Rectal smooth muscle tissue (tissue), 1 donor: ENCODE results near the gene CALM3.
A peak's percentile ranks its signal among the peaks of the same experiment; 100 is the strongest.

ENCODE experiments used
- H3K27ac ChIP-seq: one replicate; pipeline ENCODE4 v1.7.0; 2013; ENCODE audit warnings: low read depth, low read length, inconsistent platforms
- H3K27me3 ChIP-seq: one replicate; pipeline ENCODE4 v1.7.0; 2013; ENCODE audit warnings: low read length; ENCODE audit not compliant: control insufficient read depth, insufficient read depth
- H3K36me3 ChIP-seq: one replicate; pipeline ENCODE4 v1.7.0; 2013; ENCODE audit warnings: low read length; ENCODE audit not compliant: control insufficient read depth, insufficient read depth
- H3K4me1 ChIP-seq: one replicate; pipeline ENCODE4 v1.7.0; 2013; ENCODE audit warnings: low read length; ENCODE audit not compliant: control insufficient read depth, insufficient read depth
- H3K4me3 ChIP-seq: one replicate; pipeline ENCODE4 v1.7.0; 2013; ENCODE audit warnings: low read length
- H3K9ac ChIP-seq: one replicate; pipeline ENCODE4 v1.7.0; 2013; ENCODE audit warnings: low read length

The CALM3 gene

DNA sequence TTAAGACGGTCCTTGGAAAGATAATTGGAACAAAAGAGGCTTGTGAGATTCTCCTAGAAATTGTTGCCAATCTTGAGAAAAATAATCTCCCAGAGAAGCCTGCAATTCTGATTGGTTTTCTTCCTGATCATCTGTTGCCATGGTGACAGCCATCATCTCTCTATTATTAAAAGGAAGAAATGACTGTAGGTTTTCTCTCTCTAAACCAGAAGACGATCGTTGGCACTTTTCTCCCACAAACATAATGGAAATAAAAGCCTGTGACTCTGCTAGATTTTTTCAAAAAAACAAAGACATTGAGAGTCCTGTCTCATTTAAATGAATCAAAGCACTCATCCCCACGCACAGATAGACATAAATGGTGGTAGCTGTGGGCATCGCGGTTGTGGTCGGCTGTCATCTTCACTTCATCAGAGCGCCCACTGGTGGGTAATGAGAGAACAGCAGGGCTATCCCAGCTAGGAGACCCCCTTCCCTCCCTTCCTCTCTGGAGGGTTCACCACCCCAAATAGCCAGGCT lies 21.7 kb upstream of the CALM3 start:
- Histone ChIP-seq H3K27me3 (no peaks in the 10 kb centered on the region), H3K4me1 (no peaks in the 10 kb centered on the region), H3K4me3 (no peak overlapping the region), H3K36me3 (no peaks in the 10 kb centered on the region), H3K9ac (no peak overlapping the region), H3K27ac (no peak overlapping the region)

DNA sequence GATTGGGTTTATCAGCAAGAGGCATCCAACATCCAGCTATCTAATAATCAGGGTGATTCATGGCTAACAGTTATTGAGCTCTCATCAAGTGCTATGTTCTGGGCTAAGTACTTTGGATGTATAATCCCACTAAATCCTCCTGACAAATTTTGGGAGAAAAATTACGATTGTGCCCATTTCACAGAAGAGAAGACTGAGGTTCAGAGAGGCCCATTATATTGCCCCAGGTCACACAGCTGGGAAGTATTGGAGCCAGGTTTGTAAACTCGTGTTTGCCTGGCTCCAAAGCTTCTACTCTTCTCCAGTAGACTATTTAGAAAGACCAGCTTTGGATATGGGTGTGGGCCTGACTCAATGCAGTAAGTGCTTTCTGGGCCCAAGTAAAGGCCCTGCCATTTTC lies 20.9 kb upstream of the CALM3 start:
- H3K4me3 ChIP-seq: no peak overlapping the region
- H3K36me3 ChIP-seq: no peaks in the 10 kb centered on the region
- no peaks in the 10 kb centered on the region for H3K27me3 ChIP-seq
- H3K27ac ChIP-seq: no peak overlapping the region
- no peak overlapping the region for H3K9ac ChIP-seq
- H3K4me1 ChIP-seq: no peaks in the 10 kb centered on the region

DNA sequence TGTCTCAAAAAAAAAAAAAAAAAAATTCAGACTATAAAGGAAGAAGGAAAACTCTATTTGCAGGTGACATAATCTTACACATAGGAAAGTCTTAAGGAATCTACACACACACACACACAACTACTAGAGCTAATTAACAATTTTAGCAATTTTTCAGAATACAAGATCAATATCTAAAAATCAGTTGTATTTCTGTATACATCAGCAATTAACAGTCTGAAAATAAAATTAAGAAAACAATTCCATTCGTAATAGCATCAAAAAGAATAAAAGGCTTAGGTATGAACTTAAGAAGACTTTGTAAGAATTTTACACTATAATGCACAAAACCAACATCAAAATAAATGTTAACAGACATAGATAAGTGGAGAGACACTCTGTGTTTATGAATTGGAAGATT lies 15.6 kb upstream of the CALM3 start:
- no peak overlapping the region for H3K9ac ChIP-seq
- H3K27ac ChIP-seq: no peak overlapping the region
- H3K4me3 ChIP-seq: no peak overlapping the region
- H3K4me1 ChIP-seq: no peaks in the 10 kb centered on the region
- no peaks in the 10 kb centered on the region for H3K36me3 ChIP-seq
- H3K27me3 ChIP-seq: no peaks in the 10 kb centered on the region

DNA sequence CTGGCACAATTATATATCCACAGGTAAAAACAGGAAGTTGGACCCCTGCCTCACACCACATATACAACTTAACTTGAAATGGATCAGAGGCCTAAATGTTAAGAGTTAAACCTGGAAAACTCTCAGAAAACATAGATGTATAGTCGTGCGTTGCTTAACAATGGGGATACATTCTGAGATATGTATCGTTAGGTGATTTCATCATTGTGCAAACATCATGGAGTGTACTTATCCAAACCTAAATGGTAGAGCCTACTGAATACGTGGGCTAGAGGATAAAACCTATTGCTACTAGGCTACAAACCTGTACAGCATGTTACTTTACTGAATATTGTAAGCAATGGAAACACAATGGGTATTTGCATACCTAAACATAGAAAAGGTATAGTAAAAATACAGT lies 14.8 kb upstream of the CALM3 start:
- Histone ChIP-seq H3K4me1 (no peaks in the 10 kb centered on the region), H3K27ac (no peak overlapping the region), H3K27me3 (no peaks in the 10 kb centered on the region), H3K9ac (no peak overlapping the region), H3K36me3 (no peaks in the 10 kb centered on the region), H3K4me3 (no peak overlapping the region)

DNA sequence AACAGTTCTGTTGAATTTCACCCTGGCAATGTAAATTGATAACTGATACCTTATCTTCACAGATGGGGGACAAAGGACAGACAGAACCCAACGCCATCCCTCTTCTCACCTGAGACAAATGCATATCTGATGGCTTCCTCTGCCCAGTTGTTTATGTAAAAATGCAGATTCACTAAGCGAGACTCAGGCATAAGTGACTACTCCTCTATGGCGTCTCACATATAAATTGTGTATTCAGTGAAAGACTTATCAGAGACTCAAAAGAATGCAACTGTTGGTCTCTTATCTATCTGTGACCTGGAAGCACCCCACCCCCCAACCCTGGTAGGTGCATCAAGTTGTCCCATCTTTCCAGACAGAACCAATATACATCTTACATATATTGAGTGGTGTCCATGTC lies 13.3 kb upstream of the CALM3 start:
- no peak overlapping the region for H3K4me3 ChIP-seq
- H3K36me3 ChIP-seq: no peaks in the 10 kb centered on the region
- no peak overlapping the region for H3K27ac ChIP-seq
- H3K9ac ChIP-seq: no peak overlapping the region
- H3K27me3 ChIP-seq: no peaks in the 10 kb centered on the region
- H3K4me1 ChIP-seq: no peaks in the 10 kb centered on the region

DNA sequence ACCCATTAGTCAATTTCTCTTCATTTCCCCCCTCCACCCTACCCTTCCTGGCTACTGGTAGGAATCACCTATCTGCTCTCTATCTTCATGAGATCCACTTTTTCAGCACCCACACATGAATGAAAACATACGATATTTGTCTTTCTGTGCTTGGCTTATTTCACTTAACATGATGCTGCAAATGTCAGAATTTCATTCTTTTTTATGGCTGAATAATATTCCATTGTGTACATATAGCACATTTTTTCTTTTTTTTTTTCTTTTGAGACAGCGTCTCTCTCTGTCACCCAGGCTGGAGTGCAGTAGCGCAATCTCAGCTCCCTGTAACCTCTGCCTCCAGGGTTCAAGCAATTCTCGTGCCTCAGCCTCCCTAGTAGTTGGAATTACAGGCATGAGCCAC lies 9.9 kb upstream of the CALM3 start:
- no peak overlapping the region for H3K9ac ChIP-seq
- H3K27me3 ChIP-seq: no peaks in the 10 kb centered on the region
- H3K4me1 ChIP-seq: no peaks in the 10 kb centered on the region
- H3K36me3 ChIP-seq: no peaks in the 10 kb centered on the region
- no peak overlapping the region for H3K4me3 ChIP-seq
- no peak overlapping the region for H3K27ac ChIP-seq

DNA sequence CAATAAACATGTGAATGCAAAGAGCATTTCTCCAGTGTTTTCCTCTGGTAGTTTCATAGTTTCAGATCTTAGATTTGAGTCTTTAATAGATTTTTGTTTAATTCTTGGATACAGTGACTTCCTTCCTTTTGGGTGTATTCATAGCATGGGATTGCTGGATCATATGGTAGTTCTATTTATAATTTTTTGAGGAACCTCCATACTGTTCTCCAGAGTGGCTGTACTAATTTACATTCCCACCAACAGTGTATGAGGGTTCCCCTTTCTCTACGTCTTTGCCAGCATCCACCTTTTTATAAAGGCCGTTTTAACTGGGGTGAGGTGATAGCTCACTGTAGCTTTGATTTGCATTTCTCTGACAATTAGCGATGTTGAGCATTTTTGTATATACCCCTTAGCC lies 9.3 kb upstream of the CALM3 start:
- Histone ChIP-seq H3K36me3 (no peaks in the 10 kb centered on the region), H3K4me1 (no peaks in the 10 kb centered on the region), H3K4me3 (no peak overlapping the region), H3K27ac (no peak overlapping the region), H3K27me3 (no peaks in the 10 kb centered on the region), H3K9ac (no peak overlapping the region)

DNA sequence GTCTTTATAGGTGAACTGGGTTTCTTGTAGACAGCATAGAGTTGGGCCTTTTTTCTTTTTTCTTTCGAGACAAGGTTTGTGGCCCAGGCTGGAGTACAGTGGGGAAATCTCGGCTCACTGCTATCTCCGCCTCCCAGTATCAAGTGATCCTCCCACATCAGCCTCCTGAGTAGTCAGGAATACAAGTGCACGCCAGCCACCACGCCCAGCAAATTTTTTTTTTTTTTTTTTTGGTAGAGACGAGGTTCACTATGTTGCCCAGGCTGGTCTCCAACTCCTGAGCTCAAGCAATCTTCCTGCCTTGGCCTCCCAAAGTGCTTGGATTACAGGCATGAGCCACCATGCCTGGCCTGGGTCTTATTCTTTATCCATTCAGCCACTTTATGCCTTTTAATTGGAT lies 5.1 kb upstream of the CALM3 start:
- H3K9ac ChIP-seq: no peak overlapping the region
- no peak overlapping the region for H3K4me3 ChIP-seq
- no peaks in the 10 kb centered on the region for H3K27me3 ChIP-seq
- no peak overlapping the region for H3K27ac ChIP-seq
- no peaks in the 10 kb centered on the region for H3K36me3 ChIP-seq
- H3K4me1 ChIP-seq: peaks cover 3% of the 10 kb centered on the region

DNA sequence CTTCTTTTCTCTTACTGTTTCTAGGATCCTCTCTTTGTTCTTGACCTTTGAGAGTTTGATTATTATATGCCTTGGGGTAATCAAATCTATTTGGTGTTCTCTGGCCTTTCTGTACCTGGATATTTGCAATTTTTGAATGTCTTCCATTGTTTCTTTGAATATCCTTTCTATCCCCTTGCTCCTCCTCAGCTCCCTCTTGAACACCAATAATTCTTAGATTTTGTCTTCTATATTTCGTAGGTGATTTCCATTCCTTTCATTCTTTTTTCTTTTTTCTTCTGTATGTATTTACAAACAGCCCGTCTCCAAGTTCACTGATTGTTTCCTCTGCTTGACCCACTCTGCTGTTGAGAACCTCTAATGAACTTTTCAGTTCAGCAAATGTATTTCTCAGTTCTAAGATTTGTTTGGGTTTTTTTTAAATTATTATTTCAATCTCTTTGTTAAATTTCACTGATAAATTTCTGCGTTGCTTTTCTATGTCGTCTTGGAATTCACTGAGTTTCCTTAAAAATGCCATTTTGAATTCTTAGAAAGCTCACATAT lies 2.7 kb upstream of the CALM3 start:
- no peaks in the 10 kb centered on the region for H3K27me3 ChIP-seq
- no peak overlapping the region for H3K4me3 ChIP-seq
- no peaks in the 10 kb centered on the region for H3K36me3 ChIP-seq

DNA sequence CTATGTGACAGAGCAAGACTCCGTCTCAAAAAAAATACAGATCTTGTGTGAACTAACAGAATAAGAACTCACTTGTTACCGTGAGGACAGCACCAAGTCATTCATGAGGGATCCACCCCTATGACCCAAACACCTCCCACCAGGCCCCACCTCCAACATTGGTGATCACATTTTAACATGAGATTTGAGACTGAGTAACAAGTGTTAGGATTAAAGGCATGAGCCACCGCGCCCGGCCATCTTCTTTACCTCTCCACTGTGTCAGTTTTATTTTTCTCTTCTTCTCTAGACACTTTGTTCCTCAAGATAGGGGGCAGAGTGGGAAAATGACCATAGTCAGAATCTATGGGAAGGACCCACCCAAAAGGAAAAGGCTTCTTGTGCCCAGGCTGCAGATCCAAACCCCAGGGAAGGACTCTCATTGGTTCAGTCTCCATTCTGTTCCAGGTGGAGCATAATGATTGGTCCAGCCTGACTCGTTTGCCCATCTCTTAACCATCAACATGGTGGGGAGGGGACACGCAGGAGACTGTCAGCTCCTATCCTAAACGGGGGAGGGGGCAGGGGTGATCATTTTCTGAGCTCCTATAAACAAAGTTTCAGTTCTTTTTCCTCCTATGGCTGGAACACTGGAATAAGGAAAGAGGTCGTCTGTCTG lies 1.3 kb upstream of the CALM3 start:
- Histone ChIP-seq H3K4me1 (peaks cover 19% of the 10 kb centered on the region), H3K27ac (peak overlapping the region; percentile 100), H3K4me3 (peak overlapping the region; percentile 96), H3K36me3 (no peaks in the 10 kb centered on the region), H3K27me3 (no peaks in the 10 kb centered on the region), H3K9ac (peak overlapping the region; percentile 100)

More for the DNA sequence above, 2.7 kb upstream of the CALM3 start:
- Histone ChIP-seq H3K4me1 (peaks cover 11% of the 10 kb centered on the region), H3K27ac (no peak overlapping the region), H3K9ac (no peak overlapping the region)

DNA sequence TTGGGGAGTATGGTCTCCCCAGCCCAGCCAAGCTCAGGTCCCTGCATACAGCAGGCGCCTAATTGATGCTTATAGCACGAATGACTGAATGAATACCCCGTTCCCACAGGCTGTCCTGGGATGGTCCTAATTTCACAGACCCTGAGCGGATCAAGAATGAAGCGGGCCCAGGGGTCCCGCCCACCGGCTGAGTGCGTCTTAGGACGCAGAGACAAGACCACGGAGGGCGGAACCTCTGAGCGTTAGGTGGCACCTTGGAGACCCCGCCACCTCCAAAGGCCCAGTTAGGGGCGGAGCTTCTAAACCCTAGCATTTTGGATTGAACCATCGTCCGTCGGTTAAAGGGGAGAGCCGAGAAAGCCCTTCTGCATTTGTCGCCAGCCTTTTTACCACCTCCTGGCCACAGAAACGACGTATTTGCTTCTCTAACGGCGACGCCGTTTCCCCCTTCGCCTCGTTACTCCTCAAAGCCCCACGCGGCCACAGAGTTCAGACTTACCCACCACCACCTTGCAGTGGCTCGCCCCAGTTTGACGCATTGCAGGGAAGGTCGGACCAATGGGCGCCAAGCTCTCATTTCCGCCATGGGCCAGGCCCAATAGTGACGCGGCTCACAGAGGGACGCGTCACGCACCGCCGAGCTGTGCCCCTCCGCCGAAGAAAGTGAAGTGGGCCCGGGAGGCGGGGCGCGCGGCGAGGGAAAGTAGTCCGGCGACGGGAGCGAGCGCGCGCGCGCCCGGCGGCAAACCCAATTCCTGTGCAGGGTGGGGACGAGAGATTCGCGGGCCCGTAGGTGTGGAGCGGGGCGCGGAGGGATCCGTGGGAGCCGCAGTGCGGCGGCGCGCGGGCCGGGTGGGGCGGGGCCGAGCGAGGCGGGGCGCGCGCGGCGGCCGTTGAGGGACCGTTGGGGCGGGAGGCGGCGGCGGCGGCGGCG lies 479 bp upstream of the CALM3 start:
- Histone ChIP-seq H3K36me3 (peaks cover under 1% of the 10 kb centered on the region), H3K4me3 (peak overlapping the region; percentile 96), H3K9ac (peak overlapping the region; percentile 100), H3K4me1 (peaks cover 25% of the 10 kb centered on the region), H3K27me3 (no peaks in the 10 kb centered on the region), H3K27ac (peak overlapping the region; percentile 100)

DNA sequence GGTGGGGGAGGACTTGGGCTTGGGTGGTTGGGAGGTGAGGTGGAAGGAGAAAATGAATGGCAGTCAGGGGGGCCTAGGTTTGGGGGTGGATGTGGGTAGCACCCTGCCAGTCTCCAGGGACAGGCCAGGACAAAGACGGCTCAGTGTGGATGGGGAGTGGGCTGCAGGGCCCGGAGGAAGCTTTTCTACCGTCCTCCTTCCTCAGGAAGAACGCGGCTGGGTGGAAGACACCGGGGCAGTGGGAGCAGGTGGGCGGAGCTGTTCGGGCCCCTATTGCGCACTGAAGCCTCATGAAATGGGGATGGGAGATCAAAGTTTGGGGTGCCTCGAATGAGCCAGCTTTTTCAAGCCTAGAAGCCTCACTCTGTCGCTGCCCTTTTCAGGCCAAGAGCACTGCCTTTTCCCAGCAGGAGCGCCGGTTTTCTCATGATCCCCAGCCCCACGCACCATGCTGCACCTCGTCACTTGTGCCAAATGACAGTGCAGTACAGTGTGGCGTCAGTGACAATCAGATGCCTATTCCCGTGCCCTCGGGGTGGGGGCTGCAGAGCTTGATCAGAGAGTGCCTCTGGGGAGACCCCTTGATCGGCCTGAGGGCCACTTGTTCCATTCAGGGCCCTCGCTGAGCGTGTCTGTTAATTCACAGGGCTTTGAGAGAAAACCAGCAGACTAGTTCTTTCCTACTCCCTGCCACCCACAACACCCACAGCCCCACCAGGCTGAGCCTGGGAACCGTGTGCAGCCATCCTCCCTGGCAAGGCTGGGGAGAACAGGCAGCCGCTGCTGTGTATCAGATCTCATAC lies 1.5 kb downstream of the CALM3 start:
- peak overlapping the region; percentile 58 for H3K27ac ChIP-seq
- H3K9ac ChIP-seq: peak overlapping the region; percentile 75
- H3K4me3 ChIP-seq: peak overlapping the region; percentile 99
- H3K4me1 ChIP-seq: peaks cover 25% of the 10 kb centered on the region
- no peaks in the 10 kb centered on the region for H3K27me3 ChIP-seq
- H3K36me3 ChIP-seq: peaks cover 17% of the 10 kb centered on the region
